Neural cell (in vitro differentiated cells): Measurements from ENCODE around the gene EPC1. TPM values are rescaled to one million over a fixed set of nuclear protein-coding genes. Genes with fewer than 3 reads are reported as not detected.
"Not testable (repeated sequence)": the region's sequence is repeated elsewhere in the genome, so short reads cannot be mapped to it uniquely, and the experiment has no call there.

ENCODE experiments used
- H2AFZ ChIP-seq: fragments of 200-600, 300-800 bp; sonication (generic), shearing (Covaris generic); 2 replicates; pipeline ENCODE4 v1.6.0; 2014; ENCODE audit warnings: low read depth, mild to moderate bottlenecking, antibody characterized with exemption, low read length, moderate library complexity
- H3F3A ChIP-seq: fragments of 200-600 bp; shearing (Covaris generic); 2 replicates; pipeline ENCODE4 v1.6.1; 2016; ENCODE audit warnings: mild to moderate bottlenecking, moderate library complexity, mixed read lengths, antibody characterized with exemption, low read length; ENCODE audit not compliant: insufficient read depth, poor library complexity, severe bottlenecking
- H3K27ac ChIP-seq: fragments of 200-600, 300-800 bp; sonication (generic), shearing (Covaris generic); 2 replicates; pipeline ENCODE4 v1.5.1; 2014; ENCODE audit warnings: mild to moderate bottlenecking, low read length, moderate library complexity
- H3K27me3 ChIP-seq: fragments of 300-800, 200-600 bp; sonication (generic), shearing (Covaris generic); 2 replicates; pipeline ENCODE4 v1.6.0; 2014; ENCODE audit warnings: mild to moderate bottlenecking, low read depth, low read length, moderate library complexity; ENCODE audit not compliant: insufficient read depth
- H3K36me3 ChIP-seq: fragments of 300-800, 200-600 bp; sonication (generic), shearing (Covaris generic); 2 replicates; pipeline ENCODE4 v1.5.1; 2014; ENCODE audit warnings: mild to moderate bottlenecking, antibody characterized with exemption, low read length, moderate library complexity; ENCODE audit not compliant: insufficient read depth
- H3K4me2 ChIP-seq: fragments of 300-800, 200-600 bp; sonication (generic), shearing (Covaris generic); 2 replicates; pipeline ENCODE4 v1.6.0; 2014; ENCODE audit warnings: mild to moderate bottlenecking, low read length
- H3K4me3 ChIP-seq: fragments of 300-800, 200-600 bp; sonication (generic), shearing (Covaris generic); 2 replicates; pipeline ENCODE4 v1.5.1; 2014; ENCODE audit warnings: mild to moderate bottlenecking, low read length, moderate library complexity
- H3K79me2 ChIP-seq: fragments of 200-600 bp; shearing (Covaris generic); replicated peaks from 2 replicates; pipeline ENCODE4 v1.6.0; 2014; ENCODE audit warnings: mild to moderate bottlenecking, low read length, moderate library complexity; ENCODE audit not compliant: insufficient read depth
- H3K9ac ChIP-seq: fragments of 300-800, 200-600 bp; sonication (generic), shearing (Covaris generic); 2 replicates; pipeline ENCODE4 v1.6.1; 2016; ENCODE audit warnings: mild to moderate bottlenecking, low read length, mixed read lengths
- H3K9me2 ChIP-seq: fragments of 200-600 bp; shearing (Covaris generic); 2 replicates; pipeline ENCODE4 v1.6.1; 2016; ENCODE audit warnings: mild to moderate bottlenecking, low read length, mixed read lengths; ENCODE audit not compliant: insufficient read depth
- H3K9me3 ChIP-seq: fragments of 200-600, 300-800 bp; sonication (generic), shearing (Covaris generic); 2 replicates; pipeline ENCODE4 v1.6.1; 2016; ENCODE audit warnings: mild to moderate bottlenecking, mixed run types, low read length, moderate library complexity, mixed read lengths
- H4K20me1 ChIP-seq: fragments of 200-600 bp; shearing (Covaris generic); 2 replicates; pipeline ENCODE4 v1.6.1; 2016; ENCODE audit warnings: mild to moderate bottlenecking, mixed run types; ENCODE audit not compliant: insufficient read depth
- CTCF ChIP-seq: fragments of 450-650 bp; IDR thresholded peaks from 2 replicates; pipeline ENCODE4 v1.5.1; 2014; ENCODE audit warnings: antibody characterized with exemption, mild to moderate bottlenecking, moderate library complexity; ENCODE audit not compliant: poor library complexity, severe bottlenecking
- EP300 ChIP-seq: fragments of 450-650 bp; conservative IDR thresholded peaks from 2 replicates; pipeline ENCODE4 v1.6.1; 2014; ENCODE audit warnings: antibody characterized with exemption, mild to moderate bottlenecking, moderate library complexity; ENCODE audit not compliant: poor library complexity, severe bottlenecking
- EZH2 ChIP-seq: fragments of 200-600, 300-800 bp; shearing (Covaris generic), sonication (generic); IDR thresholded peaks from 2 replicates; pipeline ENCODE4 v1.6.1; 2014; ENCODE audit warnings: antibody characterized with exemption, low read length, borderline replicate concordance, mild to moderate bottlenecking; ENCODE audit not compliant: insufficient read depth, poor library complexity, severe bottlenecking
- MXI1 ChIP-seq: fragments of 450-650 bp; conservative IDR thresholded peaks from 2 replicates; pipeline ENCODE4 v1.6.1; 2014; ENCODE audit warnings: antibody characterized with exemption, mild to moderate bottlenecking; ENCODE audit not compliant: poor library complexity, severe bottlenecking
- POLR2AphosphoS5 ChIP-seq: IDR thresholded peaks from 2 replicates; pipeline ENCODE4 v1.6.1; 2012
- RAD21 ChIP-seq: fragments of 450-650 bp; conservative IDR thresholded peaks from 2 replicates; pipeline ENCODE4 v1.6.1; 2014; ENCODE audit warnings: antibody characterized with exemption, mild to moderate bottlenecking, moderate library complexity
- REST ChIP-seq: IDR thresholded peaks from 2 replicates; pipeline ENCODE4 v1.6.1; 2012; ENCODE audit warnings: borderline replicate concordance
- SMC3 ChIP-seq: fragments of 450-650 bp; conservative IDR thresholded peaks from 2 replicates; pipeline ENCODE4 v1.6.1; 2014; ENCODE audit warnings: antibody characterized with exemption, mild to moderate bottlenecking, moderate library complexity; ENCODE audit not compliant: poor library complexity
- TAF1 ChIP-seq: IDR thresholded peaks from 2 replicates; pipeline ENCODE4 v1.6.1; 2012; ENCODE audit warnings: low read depth
- polyA plus RNA-seq: library from polyadenylated mRNA; depleted of rRNA; stranded (reverse); fragments of >200 nt; gene quantifications from 2 replicates; pipeline ENCODE4 v1.2.3, GENCODE V29; 2014

Gene EPC1
- polyA plus RNA-seq, 1 donor from 2014 or later, result 137 TPM

- Histone ChIP-seq H3K4me2 (no peak overlapping the region), H3K79me2 (peaks cover 91% of the 10 kb centered on the region), H3K9ac (no peak overlapping the region), H3K27ac (no peak overlapping the region), H2AFZ (no peak overlapping the region), H3F3A (no peaks in the 10 kb centered on the region), H3K27me3 (no peaks in the 10 kb centered on the region), H3K9me3 (no peaks in the 10 kb centered on the region), H3K36me3 (no peaks in the 10 kb centered on the region), H4K20me1 (peaks cover 6% of the 10 kb centered on the region), H3K9me2 (no peaks in the 10 kb centered on the region), H3K4me3 (no peak overlapping the region)
- TF ChIP-seq EP300, result no peak
- no peak for TF ChIP-seq MXI1
- no peak for TF ChIP-seq EZH2
- TF ChIP-seq CTCF, result no peak
- no peak for TF ChIP-seq SMC3
- TF ChIP-seq POLR2AphosphoS5, result no peak
- no peak for TF ChIP-seq TAF1
- TF ChIP-seq RAD21, result no peak
- no peak for TF ChIP-seq REST
Observed at GRCh38 chr10:32366111-32366510, 19.2 kb upstream of the EPC1 start.

GRCh38 chr10:32365404-32365803 lies 18.4 kb upstream of the EPC1 start:
- not testable (repeated sequence) for H3K9me2 ChIP-seq, H3K4me2 ChIP-seq, H3K27ac ChIP-seq, H3K4me3 ChIP-seq, H3K9ac ChIP-seq, H4K20me1 ChIP-seq, H3K36me3 ChIP-seq, H3K27me3 ChIP-seq, H3F3A ChIP-seq, H3K9me3 ChIP-seq, H2AFZ ChIP-seq
- H3K79me2 ChIP-seq, result peaks cover 84% of the 10 kb centered on the region

GRCh38 chr10:32362571-32362970 lies 15.6 kb upstream of the EPC1 start:
- no peaks in the 10 kb centered on the region for H3K9me3 ChIP-seq
- no peak overlapping the region for H2AFZ ChIP-seq
- TF ChIP-seq EP300 (no peak), TAF1 (no peak), POLR2AphosphoS5 (no peak), CTCF (no peak), EZH2 (no peak), RAD21 (no peak), SMC3 (no peak), MXI1 (no peak), REST (no peak)
- H3K4me3 ChIP-seq, result no peak overlapping the region
- H3F3A ChIP-seq, result no peaks in the 10 kb centered on the region
- H3K4me2 ChIP-seq, result no peak overlapping the region
- H3K27me3 ChIP-seq, result no peaks in the 10 kb centered on the region
- no peaks in the 10 kb centered on the region for H3K36me3 ChIP-seq
- H3K9me2 ChIP-seq, result no peaks in the 10 kb centered on the region
- no peak overlapping the region for H3K27ac ChIP-seq
- H3K79me2 ChIP-seq, result peaks cover 75% of the 10 kb centered on the region
- no peak overlapping the region for H3K9ac ChIP-seq
- H4K20me1 ChIP-seq, result peaks cover 1% of the 10 kb centered on the region
